H9 (cell line): ENCODE data around the gene INSR. TPM values are rescaled to one million over a fixed set of nuclear protein-coding genes. Genes with fewer than 3 reads are reported as not detected.

Source experiments
- DNase-seq: peaks from one replicate; pipeline ENCODE4 v3.0.0-alpha.2; 2017
- H2AFZ ChIP-seq: one replicate; pipeline ENCODE4 v1.6.1; 2013; ENCODE audit warnings: mild to moderate bottlenecking, low read length, control low read depth, moderate library complexity
- H2AK5ac ChIP-seq: 2 replicates; pipeline ENCODE4 v1.6.1; 2013; ENCODE audit warnings: low read length, control low read depth, mixed read lengths; ENCODE audit not compliant: insufficient read length
- H2BK120ac ChIP-seq: one replicate; pipeline ENCODE4 v1.6.1; 2013; ENCODE audit warnings: low read depth, mild to moderate bottlenecking, low read length, control low read depth, inconsistent platforms; ENCODE audit not compliant: poor library complexity, severe bottlenecking
- H2BK12ac ChIP-seq: 2 replicates; pipeline ENCODE4 v1.6.1; 2013; ENCODE audit warnings: low read length, control low read depth, mixed read lengths, low read depth; ENCODE audit not compliant: insufficient read length
- H2BK15ac ChIP-seq: 2 replicates; pipeline ENCODE4 v1.6.1; 2013; ENCODE audit warnings: low read depth, low read length, control low read depth
- H2BK20ac ChIP-seq: one replicate; pipeline ENCODE4 v1.6.1; 2013; ENCODE audit warnings: low read depth, mild to moderate bottlenecking, low read length, control low read depth, inconsistent platforms; ENCODE audit not compliant: poor library complexity, severe bottlenecking
- H2BK5ac ChIP-seq: 2 replicates; pipeline ENCODE4 v1.6.1; 2013; ENCODE audit warnings: low read length, control low read depth, mixed read lengths; ENCODE audit not compliant: insufficient read length
- H3K14ac ChIP-seq: 2 replicates; pipeline ENCODE4 v1.6.1; 2013; ENCODE audit warnings: low read length, control low read depth; ENCODE audit not compliant: insufficient read depth
- H3K18ac ChIP-seq: 2 replicates; pipeline ENCODE4 v1.6.1; 2013; ENCODE audit warnings: low read depth, mild to moderate bottlenecking, mixed read lengths, low read length, control low read depth; ENCODE audit not compliant: insufficient read length
- H3K23ac ChIP-seq: 2 replicates; pipeline ENCODE4 v1.6.1; 2013; ENCODE audit warnings: low read length, control low read depth, mixed read lengths, low read depth; ENCODE audit not compliant: insufficient read length
- H3K23me2 ChIP-seq: 2 replicates; pipeline ENCODE4 v1.6.1; 2013; ENCODE audit warnings: low read depth, mild to moderate bottlenecking, mixed read lengths, low read length, control low read depth; ENCODE audit not compliant: insufficient read length, poor library complexity, severe bottlenecking
- H3K27ac ChIP-seq: 2 replicates; pipeline ENCODE4 v1.5.1; 2013; ENCODE audit warnings: low read length, control low read depth, mixed read lengths, low read depth; ENCODE audit not compliant: insufficient read length
- H3K27me3 ChIP-seq: 2 replicates; pipeline ENCODE4 v1.6.1; 2013; ENCODE audit warnings: low read length, control low read depth, inconsistent platforms; ENCODE audit not compliant: insufficient read depth
- H3K4ac ChIP-seq: 2 replicates; pipeline ENCODE4 v1.6.1; 2013; ENCODE audit warnings: low read depth, mild to moderate bottlenecking, control low read depth, inconsistent platforms, low read length, moderate library complexity
- H3K4me1 ChIP-seq: 2 replicates; pipeline ENCODE4 v1.6.1; 2013; ENCODE audit warnings: low read length, control low read depth, inconsistent platforms; ENCODE audit not compliant: insufficient read depth
- H3K4me2 ChIP-seq: 2 replicates; pipeline ENCODE4 v1.6.1; 2013; ENCODE audit warnings: low read length, control low read depth, mixed read lengths; ENCODE audit not compliant: insufficient read length, insufficient read depth
- H3K56ac ChIP-seq: 2 replicates; pipeline ENCODE4 v1.6.1; 2013; ENCODE audit warnings: low read depth, mild to moderate bottlenecking, mixed read lengths, low read length, control low read depth; ENCODE audit not compliant: insufficient read length
- H3K79me1 ChIP-seq: 2 replicates; pipeline ENCODE4 v1.6.1; 2013; ENCODE audit warnings: low read depth, mild to moderate bottlenecking, moderate library complexity, low read length, control low read depth, inconsistent platforms; ENCODE audit not compliant: insufficient read depth, poor library complexity, severe bottlenecking
- H3K79me2 ChIP-seq: 2 replicates; pipeline ENCODE4 v1.6.1; 2013; ENCODE audit warnings: low read length, control low read depth, inconsistent platforms; ENCODE audit not compliant: insufficient read depth
- H3K9ac ChIP-seq: 2 replicates; pipeline ENCODE4 v1.6.1; 2013; ENCODE audit warnings: low read length, control low read depth, mixed read lengths; ENCODE audit not compliant: insufficient read length; ENCODE audit errors: extremely low read depth
- H3K9me3 ChIP-seq: one replicate; pipeline ENCODE4 v1.6.1; 2013; ENCODE audit warnings: low read depth, low read length, inconsistent platforms; ENCODE audit not compliant: control insufficient read depth
- H3T11ph ChIP-seq: one replicate; pipeline ENCODE4 v1.6.1; 2013; ENCODE audit warnings: mild to moderate bottlenecking, low read length, control low read depth, inconsistent platforms
- H4K20me1 ChIP-seq: one replicate; pipeline ENCODE4 v1.6.1; 2013; ENCODE audit not compliant: control insufficient read depth, insufficient read length, insufficient read depth
- H4K5ac ChIP-seq: 2 replicates; pipeline ENCODE4 v1.6.1; 2013; ENCODE audit warnings: low read depth, mild to moderate bottlenecking, mixed read lengths, low read length, control low read depth; ENCODE audit not compliant: insufficient read length
- H4K8ac ChIP-seq: replicated peaks from 2 replicates; pipeline ENCODE4 v1.6.1; 2013; ENCODE audit warnings: low read length, control low read depth, mixed read lengths, low read depth; ENCODE audit not compliant: insufficient read length
- H4K91ac ChIP-seq: 2 replicates; pipeline ENCODE4 v1.6.1; 2013; ENCODE audit warnings: low read depth, mild to moderate bottlenecking, moderate library complexity, mixed read lengths, low read length, control low read depth; ENCODE audit not compliant: insufficient read length
- H3K27ac Mint-ChIP-seq, 3 experiments: 2 replicates in 2 of 3; 3 replicates in 1 of 3; pipeline ENCODE4 v1.8.0; 2020 to 2021; ENCODE audit warnings: mixed read lengths in 3 of 3, mild to moderate bottlenecking in 1 of 3, moderate library complexity in 1 of 3
- H3K27me3 Mint-ChIP-seq: 2 replicates; pipeline ENCODE4 v1.8.0; 2021; ENCODE audit warnings: low read depth, mild to moderate bottlenecking, moderate library complexity, mixed read lengths
- H3K36me3 Mint-ChIP-seq, 3 experiments: 2 replicates in 2 of 3; 3 replicates in 1 of 3; pipeline ENCODE4 v1.8.0; 2020 to 2021; ENCODE audit warnings: low read depth in 3 of 3, mixed read lengths in 3 of 3; ENCODE audit not compliant: insufficient read depth in 1 of 3
- H3K4me1 Mint-ChIP-seq, 2 experiments: 2 replicates each; pipeline ENCODE4 v1.8.0; 2020; ENCODE audit warnings: mixed read lengths in 2 of 2
- H3K4me3 Mint-ChIP-seq, 2 experiments: 2 replicates in 1 of 2; 3 replicates in 1 of 2; pipeline ENCODE4 v1.8.0; 2020 to 2021; ENCODE audit warnings: mild to moderate bottlenecking in 2 of 2, mixed read lengths in 2 of 2, moderate library complexity in 1 of 2
- H3K9me3 Mint-ChIP-seq, 2 experiments: 2 replicates in 1 of 2; 3 replicates in 1 of 2; pipeline ENCODE4 v1.8.0; 2020; ENCODE audit warnings: mild to moderate bottlenecking in 2 of 2, mixed read lengths in 2 of 2, moderate library complexity in 1 of 2
- WGBS: extraction: QIAGEN DNeasy Blood & Tissue Kit; methylation state at CpG from one replicate; pipeline ENCODE4 v1.1.7; 2013; ENCODE audit warnings: missing lambda C conversion rate, low lambda C conversion rate, mixed read lengths; ENCODE audit not compliant: insufficient read length; ENCODE audit errors: extremely low coverage; 5-methylcytosine and 5-hydroxymethylcytosine counted together
- total RNA-seq: library from RNA; stranded (reverse); gene quantifications from 2 replicates; pipeline ENCODE4 v1.2.1, GENCODE V29; 2021
- TF ChIP-seq, protein P1 (sequence below): fragments of 200-600 bp; sonication (generic); conservative IDR thresholded peaks from 3 replicates; pipeline ENCODE4 v1.8.0; 2021; ENCODE audit warnings: antibody characterized with exemption, mild to moderate bottlenecking

Gene INSR
- total RNA-seq, 1 experiment from 2014 or later, result 39.8 TPM

DNA sequence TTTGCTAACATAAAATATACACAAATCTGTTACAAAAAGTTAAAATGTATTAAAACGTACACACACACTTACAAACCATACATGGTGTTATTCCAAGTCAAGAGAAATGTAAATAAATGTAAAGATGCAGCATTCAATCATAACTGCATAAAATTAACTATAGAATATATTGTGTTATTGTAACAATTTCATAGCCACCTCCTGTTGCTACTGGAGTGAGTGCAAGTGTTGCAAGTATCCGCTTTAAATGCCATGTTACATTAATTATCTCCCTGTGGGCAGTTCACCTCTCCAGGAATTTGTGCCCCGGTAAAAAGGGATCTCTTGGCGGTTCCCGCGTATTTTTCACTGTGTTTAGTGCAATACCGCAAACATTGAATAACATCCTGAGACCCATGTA lies 3.5 kb upstream of the INSR start:
- H2BK12ac ChIP-seq, result no peak overlapping the region
- no peak overlapping the region for H3K4ac ChIP-seq
- no peaks in the 10 kb centered on the region for H4K20me1 ChIP-seq
- no peak overlapping the region for H4K91ac ChIP-seq
- Mint-ChIP-seq H3K9me3 (0 out of 5 replicates have a peak, but pooled peaks cover 0 to 3% of the 10 kb centered on the region in 2 experiments), H3K36me3 (no peaks in the 10 kb centered on the region), H3K27me3 (peaks cover 29% of the 10 kb centered on the region), H3K4me1 (peaks cover 9% of the 10 kb centered on the region in 2 experiments), H3K27ac (no peak overlapping the region), H3K4me3 (no peak overlapping the region)
- H3K4me1 ChIP-seq, result no peaks in the 10 kb centered on the region
- H4K8ac ChIP-seq, result no peak overlapping the region
- H2BK15ac ChIP-seq, result no peak overlapping the region
- no peak for DNase-seq
- H3K9ac ChIP-seq, result no peak overlapping the region
- H3K23ac ChIP-seq, result no peak overlapping the region
- no peak overlapping the region for H2AK5ac ChIP-seq
- no peaks in the 10 kb centered on the region for H3K27me3 ChIP-seq
- no peaks in the 10 kb centered on the region for H3K79me2 ChIP-seq
- no peak overlapping the region for H4K5ac ChIP-seq
- H3K79me1 ChIP-seq, result no peaks in the 10 kb centered on the region
- H2BK5ac ChIP-seq, result no peak overlapping the region
- WGBS, result no CpG with 5 or more reads among the region's 7 CpGs
- H3K4me2 ChIP-seq, result no peak overlapping the region
- H2BK120ac ChIP-seq, result no peak overlapping the region
- H3K56ac ChIP-seq, result no peak overlapping the region
- no peak overlapping the region for H3K18ac ChIP-seq
- H3K23me2 ChIP-seq, result no peaks in the 10 kb centered on the region
- no peaks in the 10 kb centered on the region for H3K9me3 ChIP-seq
- no peak overlapping the region for H2BK20ac ChIP-seq
- TF ChIP-seq, protein P1, sequence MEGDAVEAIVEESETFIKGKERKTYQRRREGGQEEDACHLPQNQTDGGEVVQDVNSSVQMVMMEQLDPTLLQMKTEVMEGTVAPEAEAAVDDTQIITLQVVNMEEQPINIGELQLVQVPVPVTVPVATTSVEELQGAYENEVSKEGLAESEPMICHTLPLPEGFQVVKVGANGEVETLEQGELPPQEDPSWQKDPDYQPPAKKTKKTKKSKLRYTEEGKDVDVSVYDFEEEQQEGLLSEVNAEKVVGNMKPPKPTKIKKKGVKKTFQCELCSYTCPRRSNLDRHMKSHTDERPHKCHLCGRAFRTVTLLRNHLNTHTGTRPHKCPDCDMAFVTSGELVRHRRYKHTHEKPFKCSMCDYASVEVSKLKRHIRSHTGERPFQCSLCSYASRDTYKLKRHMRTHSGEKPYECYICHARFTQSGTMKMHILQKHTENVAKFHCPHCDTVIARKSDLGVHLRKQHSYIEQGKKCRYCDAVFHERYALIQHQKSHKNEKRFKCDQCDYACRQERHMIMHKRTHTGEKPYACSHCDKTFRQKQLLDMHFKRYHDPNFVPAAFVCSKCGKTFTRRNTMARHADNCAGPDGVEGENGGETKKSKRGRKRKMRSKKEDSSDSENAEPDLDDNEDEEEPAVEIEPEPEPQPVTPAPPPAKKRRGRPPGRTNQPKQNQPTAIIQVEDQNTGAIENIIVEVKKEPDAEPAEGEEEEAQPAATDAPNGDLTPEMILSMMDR, result no peak
- H3T11ph ChIP-seq, result no peak overlapping the region
- no peak overlapping the region for H3K27ac ChIP-seq
- H2AFZ ChIP-seq, result no peak overlapping the region
- no peak overlapping the region for H3K14ac ChIP-seq
